GM23338 (cell line): Measurements from ENCODE around the gene MYLK.

Experiments
- CTCF ChIP-seq, 2 experiments: fragments of 200-600 bp in 1 of 2; sonication (generic) in 1 of 2; conservative IDR thresholded peaks; 2 replicates each; pipeline versions ENCODE4 v1.5.1 to v1.6.1; 2016 to 2017; ENCODE audit warnings: antibody characterized with exemption in 2 of 2, low read depth in 2 of 2, mild to moderate bottlenecking in 2 of 2, moderate library complexity in 1 of 2
- EZH2 ChIP-seq: fragments of 200-600 bp; sonication (generic); IDR thresholded peaks from one replicate; pipeline ENCODE4 v1.8.0; 2017; ENCODE audit warnings: antibody characterized with exemption, mild to moderate bottlenecking, low read depth; ENCODE audit not compliant: unreplicated experiment
- EZH2phosphoT487 ChIP-seq: fragments of 200-600 bp; sonication (generic); IDR thresholded peaks from one replicate; pipeline ENCODE4 v1.8.1; 2018; ENCODE audit warnings: antibody characterized with exemption; ENCODE audit not compliant: unreplicated experiment
- JUNB ChIP-seq: IDR thresholded peaks from one replicate; pipeline ENCODE4 v1.6.1; 2016; ENCODE audit warnings: antibody characterized with exemption; ENCODE audit not compliant: unreplicated experiment
- POLR2AphosphoS5 ChIP-seq: IDR thresholded peaks from 2 replicates; pipeline ENCODE4 v1.6.1; 2016; ENCODE audit warnings: antibody characterized with exemption, low read depth

GRCh38 chr3:123657568-123657967, 226.6 kb downstream of the MYLK start:
- no peak for TF ChIP-seq POLR2AphosphoS5
- TF ChIP-seq CTCF (conservative IDR thresholded peaks at IDR 0.05; ENCODE audit: low read depth in 2 of 2) = no peak
- TF ChIP-seq EZH2 = no peak
- TF ChIP-seq JUNB = no peak
- TF ChIP-seq EZH2phosphoT487 = no peak
